Heart left ventricle (tissue), 13 donors: ENCODE measurements around the gene ERI3.

Experiments used
- POLR2A ChIP-seq, 2 donors: fragments of 450-650 bp; IDR thresholded peaks; one replicate each; pipeline ENCODE4 v1.6.1; 2017; ENCODE audit warnings: antibody characterized with exemption in 2 of 2, mild to moderate bottlenecking in 2 of 2, moderate library complexity in 2 of 2
- TF ChIP-seq, protein P1 (sequence below), 12 donors: fragments of 200-600 bp; sonication (generic) in 4 of 12; IDR thresholded peaks; one replicate each; pipeline versions ENCODE4 v1.5.0 to v1.8.0; 2018 to 2022; ENCODE audit warnings: antibody characterized with exemption in 12 of 12, mild to moderate bottlenecking in 5 of 12
- donor health status: ischemic (EF 13 %, LVEDD 7.1; RV severe dilation, severe dysfunction).
- donor health status: DM: no; HTN: yes; CAD: no.
- donor health status: DM: no; HTN: no; CAD: no.
- donor health status: ischemic (EF 25% LVEDD 6.9; RV normal size, moderate dysfunction).
- donor health status: ischemic (EF 25% LVEDD 5.7; RV mildly dilated, moderate dysfunction).
- donor health status: ischemic (EF 35%, LVEDD 5.7; RV mildly dilated, moderate dysfunction).
- donor health status: nonischemic (EF 11% LVEDD 7.7; RV severe dilation, severe dysfunction).
- donor health status: DM: yes; HTN: yes; CAD: no.
- donor health status: PGD.
- donor health status: ischemic (EF 29% LVEDD 5.4; RV normal size, mild dysfunction).
- donor health status: nonischemic (EF 23%, LVEDD 6.1; RV moderate dilation, normal function).

- TF ChIP-seq POLR2A (IDR thresholded peaks at IDR 0.05): no peak
- TF ChIP-seq, protein P1, sequence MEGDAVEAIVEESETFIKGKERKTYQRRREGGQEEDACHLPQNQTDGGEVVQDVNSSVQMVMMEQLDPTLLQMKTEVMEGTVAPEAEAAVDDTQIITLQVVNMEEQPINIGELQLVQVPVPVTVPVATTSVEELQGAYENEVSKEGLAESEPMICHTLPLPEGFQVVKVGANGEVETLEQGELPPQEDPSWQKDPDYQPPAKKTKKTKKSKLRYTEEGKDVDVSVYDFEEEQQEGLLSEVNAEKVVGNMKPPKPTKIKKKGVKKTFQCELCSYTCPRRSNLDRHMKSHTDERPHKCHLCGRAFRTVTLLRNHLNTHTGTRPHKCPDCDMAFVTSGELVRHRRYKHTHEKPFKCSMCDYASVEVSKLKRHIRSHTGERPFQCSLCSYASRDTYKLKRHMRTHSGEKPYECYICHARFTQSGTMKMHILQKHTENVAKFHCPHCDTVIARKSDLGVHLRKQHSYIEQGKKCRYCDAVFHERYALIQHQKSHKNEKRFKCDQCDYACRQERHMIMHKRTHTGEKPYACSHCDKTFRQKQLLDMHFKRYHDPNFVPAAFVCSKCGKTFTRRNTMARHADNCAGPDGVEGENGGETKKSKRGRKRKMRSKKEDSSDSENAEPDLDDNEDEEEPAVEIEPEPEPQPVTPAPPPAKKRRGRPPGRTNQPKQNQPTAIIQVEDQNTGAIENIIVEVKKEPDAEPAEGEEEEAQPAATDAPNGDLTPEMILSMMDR (IDR thresholded peaks at IDR 0.05): no peak
These were observed 112.3 kb downstream of the ERI3 start for GRCh38 chr1:44242746-44243145.
